GM20000 (cell line): ENCODE data around the gene SGCD.

Source experiments
- DNase-seq: peaks from one replicate; pipeline ENCODE4 v3.0.0; 2012; ENCODE audit warnings: low spot score
- TF ChIP-seq, protein P1 (sequence below): IDR thresholded peaks from 2 replicates; pipeline ENCODE4 v1.5.1; 2012; ENCODE audit warnings: mild to moderate bottlenecking, control low read depth; ENCODE audit errors: extremely low read depth, missing control alignments

SGCD gene

DNA sequence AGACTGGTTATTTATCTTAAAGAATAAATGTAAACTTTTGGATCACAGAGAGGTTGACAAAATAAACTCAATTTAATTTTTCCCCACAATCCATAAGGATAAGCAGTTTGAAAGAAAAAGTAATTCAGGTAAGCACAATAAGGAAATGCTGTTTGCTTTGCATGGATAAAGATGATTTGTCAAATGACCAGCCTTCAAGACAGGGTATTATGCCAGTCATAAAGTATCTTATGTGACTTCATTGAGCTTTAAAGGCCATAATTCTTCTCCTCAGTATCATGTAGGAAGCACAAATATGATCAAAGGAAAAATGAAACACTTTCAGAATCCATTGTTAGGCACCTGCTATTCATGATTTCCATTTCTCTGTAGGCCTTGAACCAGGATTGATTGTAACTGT lies 342.5 kb downstream of the SGCD start:
- TF ChIP-seq, protein P1, sequence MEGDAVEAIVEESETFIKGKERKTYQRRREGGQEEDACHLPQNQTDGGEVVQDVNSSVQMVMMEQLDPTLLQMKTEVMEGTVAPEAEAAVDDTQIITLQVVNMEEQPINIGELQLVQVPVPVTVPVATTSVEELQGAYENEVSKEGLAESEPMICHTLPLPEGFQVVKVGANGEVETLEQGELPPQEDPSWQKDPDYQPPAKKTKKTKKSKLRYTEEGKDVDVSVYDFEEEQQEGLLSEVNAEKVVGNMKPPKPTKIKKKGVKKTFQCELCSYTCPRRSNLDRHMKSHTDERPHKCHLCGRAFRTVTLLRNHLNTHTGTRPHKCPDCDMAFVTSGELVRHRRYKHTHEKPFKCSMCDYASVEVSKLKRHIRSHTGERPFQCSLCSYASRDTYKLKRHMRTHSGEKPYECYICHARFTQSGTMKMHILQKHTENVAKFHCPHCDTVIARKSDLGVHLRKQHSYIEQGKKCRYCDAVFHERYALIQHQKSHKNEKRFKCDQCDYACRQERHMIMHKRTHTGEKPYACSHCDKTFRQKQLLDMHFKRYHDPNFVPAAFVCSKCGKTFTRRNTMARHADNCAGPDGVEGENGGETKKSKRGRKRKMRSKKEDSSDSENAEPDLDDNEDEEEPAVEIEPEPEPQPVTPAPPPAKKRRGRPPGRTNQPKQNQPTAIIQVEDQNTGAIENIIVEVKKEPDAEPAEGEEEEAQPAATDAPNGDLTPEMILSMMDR: no peak
- DNase-seq: no peak

DNA sequence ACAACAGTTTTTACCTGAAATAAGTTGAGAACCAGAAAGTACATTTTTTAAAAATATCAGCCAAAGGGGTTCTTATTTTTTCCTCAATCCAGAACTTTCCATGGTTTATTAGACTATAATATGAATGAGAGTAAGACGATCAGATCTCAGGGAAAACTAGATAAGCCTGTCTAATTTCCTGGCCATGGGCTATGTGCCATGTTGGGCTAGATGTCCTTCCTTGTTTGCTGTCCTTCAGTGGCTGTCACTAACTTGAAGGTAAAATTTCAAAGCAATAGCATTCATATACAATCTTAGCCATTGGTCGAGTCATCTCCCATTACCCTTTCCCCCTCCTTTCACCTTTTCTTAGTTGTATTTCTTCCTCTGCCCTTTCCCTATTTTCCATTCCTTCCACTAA lies 343.7 kb downstream of the SGCD start:
- DNase-seq: no peak
- TF ChIP-seq, protein P1: no peak

DNA sequence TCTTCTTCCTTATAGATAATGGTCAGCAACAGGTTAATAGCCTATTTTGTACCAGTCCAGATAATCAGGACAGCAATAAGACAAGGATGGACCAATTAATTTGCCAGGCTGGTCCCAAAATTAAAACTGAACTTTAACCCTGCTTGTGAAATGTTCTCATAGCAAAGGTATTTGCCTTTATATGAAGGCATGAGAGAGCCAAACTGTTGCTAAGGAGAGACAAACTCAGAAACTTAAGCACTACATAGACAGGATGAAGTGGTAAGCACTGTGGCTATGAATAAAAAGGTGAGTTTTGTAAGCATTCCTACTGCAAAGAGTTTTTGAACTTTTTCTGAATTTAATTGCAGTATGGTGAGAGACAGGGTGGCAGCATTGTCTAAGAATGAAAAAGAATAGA lies 348.4 kb downstream of the SGCD start:
- no peak for DNase-seq

DNA sequence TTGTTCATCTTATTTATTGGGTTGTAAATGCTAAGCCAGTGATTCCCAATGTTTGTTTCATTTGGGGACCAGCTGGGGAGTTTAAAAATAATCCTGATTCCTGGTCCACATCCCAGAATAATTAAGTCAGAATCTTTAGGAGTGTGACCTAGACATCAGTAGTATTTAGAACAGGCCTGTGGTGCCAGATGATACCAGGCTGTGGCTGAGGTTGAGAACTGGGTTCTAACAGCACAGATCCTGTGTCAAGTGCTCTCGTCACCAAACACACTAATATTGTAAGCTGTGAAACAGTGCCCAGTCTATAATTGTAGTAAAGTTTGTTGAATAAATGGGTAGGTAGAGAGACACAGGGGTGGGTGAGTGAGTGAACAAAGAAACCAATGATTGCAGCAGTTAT lies 351.0 kb downstream of the SGCD start:
- DNase-seq: no peak
- TF ChIP-seq, protein P1: no peak

More for the DNA sequence above, 348.4 kb downstream of the SGCD start:
- TF ChIP-seq, protein P1: no peak

DNA sequence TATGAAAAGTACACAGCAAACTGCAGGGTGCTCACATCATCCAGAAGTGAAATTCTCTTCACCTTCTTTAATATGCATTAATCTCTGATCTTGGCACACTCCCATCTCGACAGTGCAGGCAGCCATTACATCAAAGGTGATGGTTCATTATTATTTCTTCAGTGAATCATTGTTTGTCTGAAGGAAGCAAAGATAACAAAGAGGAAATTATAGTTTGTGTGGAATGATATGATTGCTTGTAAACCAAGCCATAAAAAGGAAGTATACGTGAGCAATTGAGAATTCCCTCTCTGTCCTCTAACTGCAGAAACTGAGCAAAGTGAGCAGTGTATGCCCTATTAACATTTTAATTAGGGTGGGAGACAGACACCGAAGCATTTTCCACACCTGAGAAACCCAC lies 351.5 kb downstream of the SGCD start:
- TF ChIP-seq, protein P1: no peak
- no peak for DNase-seq

DNA sequence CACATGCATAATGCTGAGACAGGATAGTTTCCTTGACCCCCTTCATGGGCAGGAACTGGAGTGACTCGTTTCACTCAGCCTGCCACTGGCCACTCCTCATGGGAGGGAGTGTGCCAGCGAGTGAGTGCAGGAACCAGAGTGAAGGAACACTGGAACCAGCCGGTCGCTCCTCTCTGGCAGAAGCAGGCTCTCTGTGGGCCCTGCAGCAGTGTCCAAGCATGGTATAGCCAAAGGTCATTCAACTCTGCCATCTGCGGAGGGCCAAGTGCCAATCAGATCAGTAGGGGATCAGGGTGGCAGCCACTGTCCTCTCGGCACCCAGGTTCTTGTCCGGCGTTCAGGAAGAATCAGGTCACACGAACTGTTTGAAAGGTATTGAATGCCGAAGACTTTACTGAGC lies 353.9 kb downstream of the SGCD start:
- TF ChIP-seq, protein P1: no peak

DNA sequence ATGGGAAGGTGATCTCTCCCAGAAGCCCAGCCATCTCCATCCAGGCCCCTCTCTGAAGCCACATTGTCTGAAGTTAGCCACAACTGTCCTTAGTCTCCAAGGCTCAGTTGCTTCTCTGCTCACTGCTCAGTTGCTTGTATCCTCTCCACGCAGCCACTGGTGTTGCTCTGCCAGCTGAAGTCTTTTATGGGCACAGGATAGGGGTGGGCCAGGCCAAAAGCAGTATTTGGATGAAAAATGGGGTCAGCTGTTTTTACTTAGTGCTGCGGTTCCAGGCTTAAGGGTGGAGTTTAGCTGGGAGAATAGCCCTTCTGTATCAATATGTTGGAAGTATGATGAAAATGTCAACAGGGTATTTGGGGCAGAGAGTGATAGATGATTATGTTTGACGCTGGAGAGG lies 354.3 kb downstream of the SGCD start:
- TF ChIP-seq, protein P1: no peak
- no peak for DNase-seq

More for the DNA sequence above, 353.9 kb downstream of the SGCD start:
- DNase-seq: no peak
